Osteocyte (in vitro differentiated cells): Measurements from ENCODE around the gene EGFR. TPM values are rescaled to one million over a fixed set of nuclear protein-coding genes. Genes with fewer than 3 reads are reported as not detected.

ENCODE experiments used
- DNase-seq: peaks from one replicate; pipeline ENCODE4 v3.0.0; 2021; ENCODE audit warnings: mixed read lengths; ENCODE audit not compliant: unreplicated experiment; ENCODE audit errors: extremely low spot score
- H3K27ac Mint-ChIP-seq: one replicate; pipeline ENCODE4 v1.8.0; 2021; ENCODE audit warnings: mild to moderate bottlenecking, mixed read lengths; ENCODE audit not compliant: unreplicated experiment
- H3K27me3 Mint-ChIP-seq: one replicate; pipeline ENCODE4 v1.8.0; 2021; ENCODE audit warnings: mixed read lengths; ENCODE audit not compliant: unreplicated experiment
- H3K36me3 Mint-ChIP-seq: one replicate; pipeline ENCODE4 v1.8.0; 2021; ENCODE audit warnings: mixed read lengths; ENCODE audit not compliant: unreplicated experiment
- H3K4me1 Mint-ChIP-seq: one replicate; pipeline ENCODE4 v1.8.0; 2021; ENCODE audit warnings: mixed read lengths; ENCODE audit not compliant: unreplicated experiment
- H3K4me3 Mint-ChIP-seq: one replicate; pipeline ENCODE4 v1.8.0; 2021; ENCODE audit warnings: mild to moderate bottlenecking, moderate library complexity, mixed read lengths; ENCODE audit not compliant: unreplicated experiment
- H3K9me3 Mint-ChIP-seq: one replicate; pipeline ENCODE4 v1.8.0; 2021; ENCODE audit warnings: mixed read lengths; ENCODE audit not compliant: unreplicated experiment
- CTCF ChIP-seq: fragments of 200-600 bp; sonication (generic); IDR thresholded peaks from 2 replicates; pipeline ENCODE4 v1.5.0; 2021; ENCODE audit warnings: antibody characterized with exemption, mild to moderate bottlenecking, moderate library complexity
- total RNA-seq: library from RNA; stranded (reverse); gene quantifications from 2 replicates; pipeline ENCODE4 v1.2.1, GENCODE V29; 2021

The EGFR gene
- total RNA-seq, 1 donor from 2014 or later = 56.5 TPM

- Mint-ChIP-seq H3K9me3 (no peaks in the 10 kb centered on the region), H3K27ac (peak overlapping the region; percentile 71), H3K4me3 (peak overlapping the region; percentile 85), H3K4me1 (peaks cover 39% of the 10 kb centered on the region), H3K36me3 (no peaks in the 10 kb centered on the region), H3K27me3 (peaks cover 16% of the 10 kb centered on the region)
- DNase-seq = peak; percentile 97
- peak; percentile 94 for TF ChIP-seq CTCF
These were observed 236.0 kb downstream of the EGFR start for GRCh38 chr7:55254596-55255495.

- DNase-seq = peak; percentile 94
- Mint-ChIP-seq H3K36me3 (no peaks in the 10 kb centered on the region), H3K9me3 (no peaks in the 10 kb centered on the region), H3K4me1 (peaks cover 34% of the 10 kb centered on the region), H3K27me3 (peaks cover 19% of the 10 kb centered on the region), H3K27ac (peak overlapping the region; percentile 71), H3K4me3 (peak overlapping the region; percentile 85)
- TF ChIP-seq CTCF = peak; percentile 89
These were observed 237.0 kb downstream of the EGFR start for GRCh38 chr7:55255496-55256445.

- Mint-ChIP-seq H3K36me3 (no peaks in the 10 kb centered on the region), H3K4me1 (peaks cover 17% of the 10 kb centered on the region), H3K27me3 (peaks cover 39% of the 10 kb centered on the region), H3K27ac (no peak overlapping the region), H3K9me3 (no peaks in the 10 kb centered on the region), H3K4me3 (no peak overlapping the region)
- TF ChIP-seq CTCF = no peak
- no peak for DNase-seq
These were observed 239.8 kb downstream of the EGFR start for GRCh38 chr7:55258631-55259030.

GRCh38 chr7:55260171-55260570 lies 241.4 kb downstream of the EGFR start:
- Mint-ChIP-seq H3K9me3 (no peaks in the 10 kb centered on the region), H3K4me3 (no peak overlapping the region), H3K27me3 (peaks cover 55% of the 10 kb centered on the region), H3K27ac (no peak overlapping the region), H3K4me1 (peaks cover 8% of the 10 kb centered on the region), H3K36me3 (no peaks in the 10 kb centered on the region)
- TF ChIP-seq CTCF = no peak
- DNase-seq = peak; percentile 62
